AG10803 (cell line): ENCODE results near the gene BRAT1.

Experiments
- DNase-seq: peaks from one replicate; pipeline ENCODE4 v3.0.0; 2010; ENCODE audit warnings: low read depth
- H3K4me3 ChIP-seq: 2 replicates; pipeline ENCODE4 v1.5.1; 2011; ENCODE audit warnings: mild to moderate bottlenecking, low read length, control low read depth
- CTCF ChIP-seq: conservative IDR thresholded peaks from 2 replicates; pipeline ENCODE4 v1.5.1; 2011; ENCODE audit warnings: mild to moderate bottlenecking, low read length, control low read depth, inconsistent platforms

BRAT1 gene

GRCh38 chr7:2530071-2530987 is 25.0 kb downstream of the BRAT1 start:
- H3K4me3 ChIP-seq: no peak overlapping the region
- no peak for TF ChIP-seq CTCF
- DNase-seq: no peak

- DNase-seq: peak; percentile 61
- no peak for TF ChIP-seq CTCF
- H3K4me3 ChIP-seq: no peak overlapping the region
These were observed 25.9 kb downstream of the BRAT1 start for GRCh38 chr7:2529161-2530070.

GRCh38 chr7:2528481-2529095 is 26.7 kb downstream of the BRAT1 start:
- no peak for DNase-seq
- TF ChIP-seq CTCF: no peak
- no peak overlapping the region for H3K4me3 ChIP-seq

DNA sequence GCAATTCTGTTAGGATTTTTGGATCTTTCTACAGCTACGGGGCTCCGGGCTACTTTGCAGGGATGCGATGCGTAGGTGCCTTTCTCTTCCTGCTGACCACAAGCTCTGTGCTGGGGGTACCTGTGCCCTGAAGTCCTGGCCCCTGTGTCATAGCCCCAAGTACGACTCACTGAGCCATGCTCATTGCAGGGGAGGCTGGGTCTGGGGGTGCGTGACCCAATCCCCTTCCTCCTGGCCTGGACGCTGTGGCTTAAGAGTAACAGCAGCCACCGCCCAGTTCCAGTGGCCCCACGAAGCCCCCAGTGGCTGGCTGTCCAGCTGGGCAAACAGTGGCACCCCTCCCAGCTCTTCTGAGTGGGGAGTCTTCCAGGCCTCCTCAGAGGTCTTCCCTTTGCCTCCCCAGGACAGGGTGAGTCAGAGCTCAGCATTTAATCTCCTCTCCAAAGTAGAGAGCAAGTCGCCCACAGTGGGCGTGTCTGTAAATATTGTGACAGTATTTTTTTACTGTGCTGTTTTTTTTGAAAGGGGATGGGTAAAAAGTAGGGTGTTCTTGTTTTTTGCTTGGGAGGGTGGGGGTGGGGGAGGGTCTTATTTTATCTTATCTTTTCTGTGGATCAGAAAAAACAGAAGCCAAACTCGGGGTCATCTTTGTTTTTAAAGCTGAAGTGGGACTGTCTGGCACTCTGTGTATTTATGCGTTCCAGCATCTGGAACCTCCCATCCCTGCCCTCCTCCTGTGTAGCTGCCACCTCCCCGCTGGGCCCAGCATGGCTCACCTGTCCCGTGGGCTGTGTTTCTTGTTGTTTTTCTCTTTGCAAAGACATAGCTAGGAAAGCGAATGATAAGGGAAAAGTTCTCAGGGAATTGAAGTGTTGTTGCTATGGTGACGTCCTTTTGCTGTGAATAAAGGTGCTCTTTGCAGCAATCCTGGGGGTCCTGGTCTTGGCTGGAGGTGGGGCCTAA is 27.5 kb downstream of the BRAT1 start:
- DNase-seq: peak; percentile 60
- TF ChIP-seq CTCF: no peak
- H3K4me3 ChIP-seq: no peak overlapping the region

DNA sequence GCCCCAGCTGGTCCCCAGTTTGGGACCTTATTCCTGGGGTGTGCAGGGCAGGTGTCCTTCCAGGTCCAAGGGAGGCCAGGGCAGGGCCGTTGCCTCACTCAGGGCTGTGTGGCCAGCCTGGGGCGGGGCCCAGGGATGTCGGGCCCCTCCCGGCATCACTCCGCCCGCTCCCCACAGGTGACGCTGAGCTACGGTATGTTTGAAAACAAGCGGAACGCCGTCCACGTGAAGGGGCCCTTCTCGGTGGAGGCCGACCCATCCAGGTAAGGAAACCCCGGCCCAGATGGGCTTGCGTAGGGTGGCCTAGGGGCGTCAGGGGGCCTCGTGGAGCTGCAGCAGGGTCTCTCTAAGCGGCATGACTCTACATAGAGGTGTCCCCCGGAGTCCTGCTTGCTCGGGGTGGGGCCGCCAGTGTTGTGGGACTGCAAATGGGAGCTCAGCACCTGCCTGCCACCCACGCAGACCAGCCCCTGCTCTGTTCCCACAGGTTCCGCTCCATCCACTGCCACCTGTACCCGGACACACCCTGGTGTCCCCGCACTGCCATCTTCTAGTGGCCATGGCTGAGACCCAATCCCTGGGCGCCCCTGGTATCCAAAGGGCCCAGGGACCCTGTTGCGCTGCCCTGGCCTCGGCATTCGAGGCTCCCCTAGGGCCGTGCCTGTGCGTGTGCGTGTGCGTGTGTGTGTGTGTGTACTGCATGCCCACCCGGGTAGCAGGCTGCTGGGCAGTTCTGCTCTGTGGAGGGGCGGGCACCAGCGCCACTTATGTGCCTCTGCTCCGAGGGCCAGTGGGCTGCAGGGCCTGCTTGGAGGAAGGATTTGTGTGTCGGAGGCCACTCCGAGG is 28.4 kb downstream of the BRAT1 start:
- TF ChIP-seq CTCF: no peak
- no peak for DNase-seq
- H3K4me3 ChIP-seq: no peak overlapping the region
